Neural crest cell (in vitro differentiated cells): Measurements from ENCODE around the gene IGF1R. TPM values are rescaled to one million over a fixed set of nuclear protein-coding genes. Genes with fewer than 3 reads are reported as not detected.

Experiments used
- DNase-seq: peaks from one replicate; pipeline ENCODE4 v3.0.0; 2021; ENCODE audit warnings: low read depth, mixed read lengths, low spot score
- H3K27ac Mint-ChIP-seq: one replicate; pipeline ENCODE4 v1.8.0; 2021; ENCODE audit warnings: mild to moderate bottlenecking, mixed read lengths; ENCODE audit not compliant: unreplicated experiment
- H3K27me3 Mint-ChIP-seq: 2 replicates; pipeline ENCODE4 v1.8.0; 2021; ENCODE audit warnings: low read depth, mild to moderate bottlenecking, mixed read lengths
- H3K36me3 Mint-ChIP-seq: 2 replicates; pipeline ENCODE4 v1.8.0; 2021; ENCODE audit warnings: low read depth, mild to moderate bottlenecking, mixed read lengths
- H3K4me1 Mint-ChIP-seq: 2 replicates; pipeline ENCODE4 v1.8.0; 2021; ENCODE audit warnings: mixed read lengths
- H3K4me3 Mint-ChIP-seq: one replicate; pipeline ENCODE4 v1.8.0; 2021; ENCODE audit warnings: mild to moderate bottlenecking, mixed read lengths
- H3K9me3 Mint-ChIP-seq: 2 replicates; pipeline ENCODE4 v1.8.0; 2021; ENCODE audit warnings: mixed read lengths
- CTCF ChIP-seq: fragments of 200-600 bp; sonication (generic); conservative IDR thresholded peaks from 2 replicates; pipeline ENCODE4 v1.5.0; 2021; ENCODE audit warnings: antibody characterized with exemption, mild to moderate bottlenecking
- total RNA-seq: library from RNA; stranded (reverse); gene quantifications from 2 replicates; pipeline ENCODE4 v1.2.1, GENCODE V29; 2021

IGF1R gene
- total RNA-seq, 1 donor from 2014 or later = 67.6 TPM

GRCh38 chr15:98815207-98815606 lies 166.9 kb downstream of the IGF1R start:
- Mint-ChIP-seq H3K27ac (no peak overlapping the region), H3K4me3 (peak overlapping the region; percentile 9), H3K27me3 (no peaks in the 10 kb centered on the region), H3K4me1 (peaks cover 40% of the 10 kb centered on the region), H3K36me3 (peaks cover 3% of the 10 kb centered on the region), H3K9me3 (no peaks in the 10 kb centered on the region)
- peak; percentile 12 for DNase-seq
- TF ChIP-seq CTCF = no peak

GRCh38 chr15:98817745-98818144 lies 169.4 kb downstream of the IGF1R start:
- DNase-seq = no peak
- TF ChIP-seq CTCF = no peak
- Mint-ChIP-seq H3K27ac (peak overlapping the region; percentile 10), H3K27me3 (no peaks in the 10 kb centered on the region), H3K4me3 (no peak overlapping the region), H3K4me1 (peaks cover 50% of the 10 kb centered on the region), H3K9me3 (no peaks in the 10 kb centered on the region), H3K36me3 (peaks cover 10% of the 10 kb centered on the region)

GRCh38 chr15:98823012-98823458 lies 174.7 kb downstream of the IGF1R start:
- peaks cover 11% of the 10 kb centered on the region for H3K36me3 Mint-ChIP-seq
- peak overlapping the region; percentile 54 for H3K27ac Mint-ChIP-seq
- H3K4me1 Mint-ChIP-seq = peaks cover 36% of the 10 kb centered on the region
- no peak for TF ChIP-seq CTCF
- no peaks in the 10 kb centered on the region for H3K27me3 Mint-ChIP-seq
- H3K9me3 Mint-ChIP-seq = no peaks in the 10 kb centered on the region
- DNase-seq = no peak
- H3K4me3 Mint-ChIP-seq = no peak overlapping the region

- Mint-ChIP-seq H3K27me3 (no peaks in the 10 kb centered on the region), H3K4me1 (peaks cover 33% of the 10 kb centered on the region), H3K36me3 (peaks cover 15% of the 10 kb centered on the region), H3K9me3 (peaks cover 3% of the 10 kb centered on the region), H3K4me3 (no peak overlapping the region), H3K27ac (no peak overlapping the region)
- no peak for TF ChIP-seq CTCF
- DNase-seq = no peak
Observed at GRCh38 chr15:98823616-98824015, 175.3 kb downstream of the IGF1R start.

- no peak for TF ChIP-seq CTCF
- DNase-seq = no peak
- H3K27ac Mint-ChIP-seq = no peak overlapping the region
- no peaks in the 10 kb centered on the region for H3K27me3 Mint-ChIP-seq
- H3K4me3 Mint-ChIP-seq = no peak overlapping the region
- H3K9me3 Mint-ChIP-seq = peaks cover 7% of the 10 kb centered on the region
- peaks cover 29% of the 10 kb centered on the region for H3K4me1 Mint-ChIP-seq
- H3K36me3 Mint-ChIP-seq = peaks cover 19% of the 10 kb centered on the region
Observed at GRCh38 chr15:98824595-98824994, 176.3 kb downstream of the IGF1R start.

- Mint-ChIP-seq H3K4me1 (peaks cover 25% of the 10 kb centered on the region), H3K36me3 (peaks cover 27% of the 10 kb centered on the region), H3K9me3 (peaks cover 22% of the 10 kb centered on the region), H3K4me3 (no peak overlapping the region), H3K27ac (no peak overlapping the region), H3K27me3 (no peaks in the 10 kb centered on the region)
- no peak for TF ChIP-seq CTCF
- DNase-seq = no peak
Observed at GRCh38 chr15:98826658-98827057, 178.3 kb downstream of the IGF1R start.
